Motor neuron (in vitro differentiated cells): ENCODE data around the gene MRPL37. TPM values are rescaled to one million over a fixed set of nuclear protein-coding genes. Genes with fewer than 3 reads are reported as not detected.

ENCODE experiments used
- ATAC-seq, 8 experiments: fragments of 200-7000 bp; cut with Tn5 transposase; replicated peaks in 6 of 8; 2 replicates each; pipeline ENCODE4 v1.8.0; 2021; ENCODE audit warnings: mild to moderate bottlenecking in 8 of 8, moderate library complexity in 8 of 8
- H3K27ac ChIP-seq, 2 donors: fragments of 250-450 bp; sonication (Bioruptor Pico); 2 replicates each; pipeline ENCODE4 v1.9.0; 2021; ENCODE audit warnings: antibody characterized with exemption in 2 of 2, mild to moderate bottlenecking in 2 of 2, moderate library complexity in 1 of 2
- H3K4me1 ChIP-seq, 2 donors: fragments of 250-450 bp; sonication (Bioruptor Pico); replicated peaks in 1 of 2; 2 replicates each; pipeline ENCODE4 v1.6.1; 2021; ENCODE audit warnings: antibody characterized with exemption in 2 of 2, mild to moderate bottlenecking in 2 of 2, moderate library complexity in 1 of 2
- H3K4me3 ChIP-seq, 5 donors: fragments of 250-450 bp; sonication (Bioruptor Pico); 2 replicates each; pipeline ENCODE4 v1.9.0; 2021; ENCODE audit warnings: antibody characterized with exemption in 5 of 5, mild to moderate bottlenecking in 5 of 5, moderate library complexity in 4 of 5
- WGBS, 10 experiments: fragments of 450-650 bp; shearing (Covaris generic); methylation state at CpG; one replicate each; pipeline ENCODE4 v1.0.0; 2022; 5-methylcytosine and 5-hydroxymethylcytosine counted together
- in situ Hi-C, 9 experiments: fragments of 400-800 bp; cut with MboI; loops; one replicate each; pipeline ENCODE4 v1.15.0; 2021; ENCODE audit warnings: low sequenced_read_pairs in 9 of 9, low pct_unique_long_range_greater_than_20kb in 2 of 9; ENCODE audit not compliant: unreplicated experiment in 9 of 9
- total RNA-seq, 8 experiments: library from RNA; unstranded; fragments of 300-600 nt; gene quantifications; 2 replicates each; pipeline versions ENCODE4 v1.2.3 to v1.2.4, GENCODE V29; 2022

Gene MRPL37
- total RNA-seq, 8 experiments from 2014 or later, result 49.7 to 101 (median 78.5) TPM

GRCh38 chr1:54254055-54254454 is 54.1 kb downstream of the MRPL37 start:
- no peak overlapping the region for H3K4me3 ChIP-seq
- H3K4me1 ChIP-seq, result peaks cover 24 to 31% of the 10 kb centered on the region in 2 donors
- in situ Hi-C loops, result loop anchor here in 4 of 9 experiments (25.0 kb wide), 1 partner anchor 233 kb away; no protein-coding TSS in a partner anchor
- no peak for ATAC-seq
- WGBS, 10 experiments, result 85 to 92% (median 90%) methylated on average over 2 to 9 of the region's 10 CpGs; no CpG with 5 or more reads in 5 of the 10 experiments
- H3K27ac ChIP-seq, result no peak overlapping the region

DNA sequence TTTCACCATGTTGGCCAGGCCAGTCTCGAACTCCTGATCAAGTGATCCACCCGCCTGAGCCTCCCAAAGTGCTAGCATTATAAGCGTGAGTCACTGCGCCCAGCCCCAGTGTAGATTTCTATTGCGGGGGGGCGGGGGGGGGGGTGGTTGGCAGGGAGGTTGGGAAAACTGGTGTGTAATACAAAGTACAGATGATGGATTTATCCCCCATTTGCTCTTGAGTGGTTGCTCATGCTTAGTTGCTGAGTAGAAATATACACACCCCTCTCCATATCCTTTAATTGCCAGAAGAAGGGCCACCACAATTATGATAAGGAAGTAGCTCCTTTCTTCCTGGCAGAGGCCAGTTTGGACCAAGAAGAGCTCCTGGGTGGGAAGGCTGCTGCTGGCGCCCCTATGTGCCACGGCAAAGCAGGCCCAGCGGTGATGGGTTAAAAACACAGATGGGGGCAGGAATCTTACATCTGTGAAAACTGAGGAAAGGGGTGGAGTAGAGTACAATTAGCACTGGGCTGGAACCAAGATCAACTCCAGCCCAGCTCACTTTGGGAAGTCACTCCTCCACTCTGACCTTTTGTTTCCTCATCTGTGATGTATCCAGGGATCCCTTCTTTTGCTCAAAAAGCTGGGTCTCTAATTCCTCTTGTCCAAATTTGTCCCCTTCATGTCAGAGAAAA is 55.2 kb downstream of the MRPL37 start:
- peak in 2 of 8 experiments; percentile 70 to 73 for ATAC-seq
- 20 to 100% (median 93%) methylated on average over 1 to 8 of the region's 9 CpGs; no CpG with 5 or more reads in 2 of the 10 experiments for WGBS, 10 experiments
- H3K4me1 ChIP-seq, result peaks cover 24 to 31% of the 10 kb centered on the region in 2 donors
- H3K4me3 ChIP-seq, result no peak overlapping the region
- in situ Hi-C loops, result loop anchor here in 4 of 9 experiments (25.0 kb wide), 1 partner anchor 232 kb away; no protein-coding TSS in a partner anchor
- H3K27ac ChIP-seq, result no peak overlapping the region

- ATAC-seq, result peak in 6 of 8 experiments; percentile 22 to 60 (median 52)
- Histone ChIP-seq H3K4me3 (no peak overlapping the region), H3K4me1 (peaks cover 24 to 31% of the 10 kb centered on the region in 2 donors), H3K27ac (peak overlapping the region; percentile 7 to 46)
- in situ Hi-C loops, result loop anchor here in 4 of 9 experiments (25.0 kb wide), 1 partner anchor 231 kb away; no protein-coding TSS in a partner anchor
- WGBS, 10 experiments, result 22 to 92% (median 68%) methylated on average over 1 to 13 of the region's 13 CpGs; no CpG with 5 or more reads in 2 of the 10 experiments
Measured at GRCh38 chr1:54256522-54257345, 56.8 kb downstream of the MRPL37 start.

GRCh38 chr1:54257346-54257620 is 57.3 kb downstream of the MRPL37 start:
- Histone ChIP-seq H3K4me1 (peaks cover 24 to 31% of the 10 kb centered on the region in 2 donors), H3K27ac (peak overlapping the region; percentile 7 to 46), H3K4me3 (no peak overlapping the region)
- in situ Hi-C loops, result loop anchor here in 4 of 9 experiments (25.0 kb wide), 1 partner anchor 230 kb away; no protein-coding TSS in a partner anchor
- peak in 5 of 8 experiments; percentile 56 to 76 (median 76) for ATAC-seq
- 0 to 96% (median 37%) methylated on average over 3 to 10 of the region's 10 CpGs; no CpG with 5 or more reads in 2 of the 10 experiments for WGBS, 10 experiments

DNA sequence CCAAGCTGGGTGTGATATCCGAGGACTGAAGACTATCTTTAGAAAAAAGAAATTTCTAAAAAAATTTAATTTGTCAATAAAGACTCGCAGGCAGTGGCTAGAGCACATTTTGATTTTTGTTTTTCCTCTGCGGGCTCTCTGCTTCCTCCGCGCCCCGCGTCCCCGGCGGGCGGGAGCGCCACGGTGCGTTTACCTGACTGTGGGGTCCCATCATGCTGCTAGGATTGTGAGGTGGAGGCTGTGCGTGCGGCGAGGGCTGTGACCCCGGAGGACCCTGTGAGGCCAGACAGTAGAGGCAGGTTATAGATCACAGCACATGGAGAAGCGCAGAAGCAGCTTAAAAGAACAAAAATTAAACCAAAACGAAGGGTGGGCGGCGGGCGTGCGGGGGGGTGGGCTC is 57.9 kb downstream of the MRPL37 start:
- H3K27ac ChIP-seq, result peak overlapping the region; percentile 7 to 46
- no peak for ATAC-seq
- peaks cover 24 to 31% of the 10 kb centered on the region in 2 donors for H3K4me1 ChIP-seq
- 52 to 100% (median 80%) methylated on average over 1 to 18 of the region's 23 CpGs for WGBS, 10 experiments
- in situ Hi-C loops, result loop anchor here in 4 of 9 experiments (25.0 kb wide), 1 partner anchor 229 kb away; no protein-coding TSS in a partner anchor
- no peak overlapping the region for H3K4me3 ChIP-seq

GRCh38 chr1:54259546-54260140 is 59.7 kb downstream of the MRPL37 start:
- 89 to 100% (median 93%) methylated on average over 2 to 16 of the region's 16 CpGs; no CpG with 5 or more reads in 1 of the 10 experiments for WGBS, 10 experiments

DNA sequence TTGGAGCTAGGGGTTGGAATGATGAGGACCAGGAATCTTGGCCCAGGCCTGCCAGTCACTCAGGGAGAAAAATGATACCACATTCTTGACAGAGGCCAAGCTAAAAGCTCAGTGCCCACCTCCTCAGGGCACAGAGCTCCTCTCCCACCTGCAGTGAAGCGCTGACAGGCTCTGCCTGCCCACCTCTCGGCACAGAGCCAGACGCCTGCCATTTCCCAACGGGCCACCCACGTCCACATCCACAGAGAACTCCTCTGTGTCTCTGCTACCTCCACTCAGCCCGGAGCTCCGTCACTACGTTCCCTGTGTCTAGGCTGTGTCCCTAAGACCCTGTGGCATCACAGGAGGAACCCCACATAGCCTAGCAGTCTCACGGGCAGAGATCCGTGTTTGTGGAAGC is 60.8 kb downstream of the MRPL37 start:
- WGBS, 10 experiments, result 40 to 100% (median 91%) methylated on average over 1 to 6 of the region's 10 CpGs; no CpG with 5 or more reads in 5 of the 10 experiments
- Histone ChIP-seq H3K4me1 (peaks cover 22 to 26% of the 10 kb centered on the region in 2 donors), H3K27ac (no peak overlapping the region), H3K4me3 (no peak overlapping the region)
- in situ Hi-C loops, result loop anchor here in 4 of 9 experiments (25.0 kb wide), 1 partner anchor 226 kb away; no protein-coding TSS in a partner anchor
- ATAC-seq, result no peak

More at GRCh38 chr1:54259546-54260140, 59.7 kb downstream of the MRPL37 start:
- no peak overlapping the region for H3K27ac ChIP-seq
- no peak for ATAC-seq
- in situ Hi-C loops, result loop anchor here in 4 of 9 experiments (25.0 kb wide), 1 partner anchor 228 kb away; no protein-coding TSS in a partner anchor
- H3K4me1 ChIP-seq, result peaks cover 22 to 31% of the 10 kb centered on the region in 2 donors
- H3K4me3 ChIP-seq, result no peak overlapping the region

GRCh38 chr1:54262244-54262643 is 62.3 kb downstream of the MRPL37 start:
- in situ Hi-C loops, result loop anchor here in 4 of 9 experiments (25.0 kb wide), 1 partner anchor 225 kb away; no protein-coding TSS in a partner anchor
- H3K4me1 ChIP-seq, result peaks cover 11 to 12% of the 10 kb centered on the region in 2 donors
- ATAC-seq, result no peak

GRCh38 chr1:54263601-54264226 is 63.7 kb downstream of the MRPL37 start:
- H3K4me3 ChIP-seq, result no peak overlapping the region
- WGBS, 10 experiments, result 50 to 96% (median 68%) methylated on average over 2 to 5 of the region's 6 CpGs; no CpG with 5 or more reads in 4 of the 10 experiments
- in situ Hi-C loops, result loop anchor here in 4 of 9 experiments (25.0 kb wide), 1 partner anchor 224 kb away; no protein-coding TSS in a partner anchor
- no peak overlapping the region for H3K27ac ChIP-seq
- no peak for ATAC-seq
- H3K4me1 ChIP-seq, result peaks cover 4 to 9% of the 10 kb centered on the region in 2 donors

More at GRCh38 chr1:54262244-54262643, 62.3 kb downstream of the MRPL37 start:
- no peak overlapping the region for H3K4me3 ChIP-seq
- H3K27ac ChIP-seq, result no peak overlapping the region
- WGBS, 10 experiments, result 88 to 95% (median 91%) methylated on average over 2 to 7 of the region's 7 CpGs; no CpG with 5 or more reads in 6 of the 10 experiments

DNA sequence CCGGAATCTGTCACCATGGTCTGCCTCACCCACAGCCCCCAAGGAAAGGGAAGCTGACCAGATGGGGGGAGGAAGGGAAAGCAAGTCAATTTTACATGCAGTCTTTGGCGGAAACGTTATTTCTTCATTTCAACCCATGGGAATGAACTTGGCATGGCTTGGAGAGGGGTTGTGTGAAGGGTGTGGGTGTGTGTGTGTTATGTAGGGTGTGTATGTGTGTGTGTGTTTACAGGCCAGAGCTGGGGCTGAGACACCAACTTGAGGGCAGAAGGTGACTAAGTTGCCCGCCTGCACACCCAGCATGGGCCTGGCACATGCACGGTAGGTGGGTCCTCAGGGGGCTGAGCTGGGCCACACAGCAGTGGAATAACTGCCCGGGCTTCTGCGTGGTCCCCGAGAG is 65.2 kb downstream of the MRPL37 start:
- in situ Hi-C loops, result loop anchor here in 4 of 9 experiments (25.0 kb wide), 1 partner anchor 222 kb away; no protein-coding TSS in a partner anchor
- Histone ChIP-seq H3K4me3 (no peak overlapping the region), H3K4me1 (peaks cover 4 to 11% of the 10 kb centered on the region in 2 donors), H3K27ac (no peak overlapping the region)
- 83 to 100% (median 94%) methylated on average over 1 to 4 of the region's 8 CpGs; no CpG with 5 or more reads in 3 of the 10 experiments for WGBS, 10 experiments
- no peak for ATAC-seq

DNA sequence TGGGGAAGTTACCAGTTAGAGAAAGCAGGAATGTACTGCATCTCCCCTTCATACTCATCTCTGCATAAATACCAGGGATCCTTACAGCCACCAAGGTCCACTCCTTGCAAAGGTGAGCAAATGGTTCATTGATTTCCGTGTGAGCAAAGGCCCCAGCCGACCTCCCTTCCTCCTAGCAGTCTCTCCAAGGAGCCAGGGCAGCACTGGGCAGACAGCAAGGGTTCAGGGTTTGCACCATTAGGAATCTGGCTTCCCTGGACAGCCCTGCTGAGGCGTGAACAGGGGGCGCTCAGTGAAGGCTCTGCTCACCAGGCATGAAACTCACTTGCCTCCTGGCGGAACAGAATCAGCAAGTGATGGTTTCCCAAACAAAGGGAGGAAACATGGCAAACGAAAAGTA is 65.7 kb downstream of the MRPL37 start:
- Histone ChIP-seq H3K4me1 (peaks cover 4 to 11% of the 10 kb centered on the region in 2 donors), H3K4me3 (no peak overlapping the region), H3K27ac (no peak overlapping the region)
- in situ Hi-C loops, result loop anchor here in 4 of 9 experiments (25.0 kb wide), 1 partner anchor 222 kb away; no protein-coding TSS in a partner anchor
- WGBS, 10 experiments, result 80 to 91% (median 83%) methylated on average over 1 to 6 of the region's 6 CpGs; no CpG with 5 or more reads in 4 of the 10 experiments
- no peak for ATAC-seq
